ENCODE measurements around the gene MARCHF2. TPM values are rescaled to one million over a fixed set of nuclear protein-coding genes. Genes with fewer than 3 reads are reported as not detected.

Gene MARCHF2
- polyA plus RNA-seq, 2 of the 4 experiments (the other 2 are of a cell fraction) = 12.4 to 13.1 TPM

GRCh38 chr19:8478598-8478997 is 65.5 kb downstream of the MARCHF2 start:
- Histone ChIP-seq H3K4me1 (no peaks in the 10 kb centered on the region), H3K27ac (no peak overlapping the region), H3K4me2 (no peak overlapping the region), H3K9me3 (no peaks in the 10 kb centered on the region), H3K4me3 (no peak overlapping the region)
- ATAC-seq (no peak), DNase-seq (ENCODE audit: low read depth in 1 of 2, low spot score in 1 of 2) (no peak), FAIRE-seq (no peak)
- no peak for TF ChIP-seq ZC3H11A (IDR thresholded peaks at IDR 0.05)
- TF ChIP-seq ELK1 (IDR thresholded peaks at IDR 0.05; ENCODE audit: low read depth, low read length) = no peak
- TF ChIP-seq MAX (IDR thresholded peaks at IDR 0.05) = no peak
- TF ChIP-seq ATOH8 (CRISPR knock-in tag; IDR thresholded peaks at IDR 0.05; ENCODE audit: low read depth) = no peak
- no peak for TF ChIP-seq NFE2L2 (conservative IDR thresholded peaks at IDR 0.05; ENCODE audit: low read length)
- TF ChIP-seq ZSCAN20 (CRISPR knock-in tag; IDR thresholded peaks at IDR 0.05) = no peak
- TF ChIP-seq TFCP2L1 (CRISPR knock-in tag; IDR thresholded peaks at IDR 0.05) = no peak
- no peak for TF ChIP-seq FOSL2 (IDR thresholded peaks at IDR 0.05)
- no peak for TF ChIP-seq FOSL2 (CRISPR knock-in tag; IDR thresholded peaks at IDR 0.05)
- TF ChIP-seq CEBPB (IDR thresholded peaks at IDR 0.05) = no peak
- no peak for TF ChIP-seq FOSB (CRISPR knock-in tag; IDR thresholded peaks at IDR 0.05)
- no peak for TF ChIP-seq HMGXB4 (CRISPR knock-in tag; IDR thresholded peaks at IDR 0.05; ENCODE audit: borderline replicate concordance)
- no peak for TF ChIP-seq EHF (CRISPR knock-in tag; IDR thresholded peaks at IDR 0.05)
- no peak for TF ChIP-seq HDAC2 (IDR thresholded peaks at IDR 0.05)
- no peak for TF ChIP-seq HOXB13 (CRISPR knock-in tag; IDR thresholded peaks at IDR 0.05; ENCODE audit: low read depth)
- WGBS (ENCODE audit: missing lambda C conversion rate) = 93% methylated on average over 3 of the region's 3 CpGs
- ChIA-PET POLR2A (interaction anchor here (0.8 kb wide), 1 partner anchor 35 kb away, joined by 3 read pairs; the partner anchor contains the start of gene ZNF414), CTCF (interaction anchor here (1.1 to 1.5 kb wide), 3 partner anchors 9 to 125 kb away, joined by 3 to 4 read pairs (median 4); no protein-coding TSS in a partner anchor)

- Histone ChIP-seq H3K4me3 (no peak overlapping the region), H3K4me2 (no peak overlapping the region), H3K27ac (no peak overlapping the region), H3K9me3 (no peaks in the 10 kb centered on the region), H3K4me1 (no peaks in the 10 kb centered on the region)
- ATAC-seq = no peak
- no peak for TF ChIP-seq ZFP36 (IDR thresholded peaks at IDR 0.05; ENCODE audit: borderline replicate concordance, partially characterized antibody)
- TF ChIP-seq CBX8 (IDR thresholded peaks at IDR 0.05) = no peak
- no peak for TF ChIP-seq ZC3H11A (IDR thresholded peaks at IDR 0.05)
- no peak for TF ChIP-seq MAX (IDR thresholded peaks at IDR 0.05)
- no peak for TF ChIP-seq EHF (CRISPR knock-in tag; IDR thresholded peaks at IDR 0.05)
- TF ChIP-seq KDM1A (IDR thresholded peaks at IDR 0.05; ENCODE audit: low read depth) = no peak
- POLR2A ChIA-PET = no interaction called here
- no peak for DNase-seq (ENCODE audit: low read depth in 1 of 2, low spot score in 1 of 2)
- CTCF ChIA-PET = interaction anchor here (1.1 kb wide), 1 partner anchor 24 kb away, joined by 4 read pairs; no protein-coding TSS in a partner anchor
- no peak for FAIRE-seq
- WGBS (ENCODE audit: missing lambda C conversion rate) = 89% methylated on average over 11 of the region's 11 CpGs
Measured at GRCh38 chr19:8481201-8481600, 68.1 kb downstream of the MARCHF2 start.

- H3K9me3 ChIP-seq = no peaks in the 10 kb centered on the region
- ChIA-PET CTCF (interaction anchor here (1.2 kb wide), 1 partner anchor 8 kb away, joined by 4 read pairs; no protein-coding TSS in a partner anchor), POLR2A (no interaction called here)
- FAIRE-seq = no peak
- TF ChIP-seq KDM1A (IDR thresholded peaks at IDR 0.05; ENCODE audit: low read depth) (no peak), HOXB13 (CRISPR knock-in tag; IDR thresholded peaks at IDR 0.05; ENCODE audit: low read depth) (no peak), HES2 (IDR thresholded peaks at IDR 0.05) (no peak), BHLHE40 (IDR thresholded peaks at IDR 0.05; ENCODE audit: low read depth, low read length) (no peak), FOXS1 (CRISPR knock-in tag; IDR thresholded peaks at IDR 0.05) (no peak), HOXA7 (CRISPR knock-in tag; IDR thresholded peaks at IDR 0.05) (no peak), JUNB (IDR thresholded peaks at IDR 0.05) (no peak), CEBPB (IDR thresholded peaks at IDR 0.05) (no peak), PBX3 (IDR thresholded peaks at IDR 0.05) (no peak), KDM5A (IDR thresholded peaks at IDR 0.05) (no peak), NFE2L2 (conservative IDR thresholded peaks at IDR 0.05; ENCODE audit: low read length) (no peak), USF2 (IDR thresholded peaks at IDR 0.05) (no peak), FOSL2 (IDR thresholded peaks at IDR 0.05) (no peak), FOSL2 (CRISPR knock-in tag; IDR thresholded peaks at IDR 0.05) (no peak), ELK1 (IDR thresholded peaks at IDR 0.05; ENCODE audit: low read depth, low read length) (no peak), ZNF302 (CRISPR knock-in tag; IDR thresholded peaks at IDR 0.05) (no peak)
- H3K4me2 ChIP-seq = no peak overlapping the region
- no peaks in the 10 kb centered on the region for H3K4me1 ChIP-seq
- DNase-seq (ENCODE audit: low read depth in 1 of 2, low spot score in 1 of 2) = no peak
- ATAC-seq = no peak
- H3K27ac ChIP-seq = no peak overlapping the region
- no peak overlapping the region for H3K4me3 ChIP-seq
- 90% methylated on average over 6 of the region's 6 CpGs for WGBS (ENCODE audit: missing lambda C conversion rate)
Measured at GRCh38 chr19:8481616-8482015, 68.5 kb downstream of the MARCHF2 start.

Measured in A549 (cell line).